Glutamatergic neuron (in vitro differentiated cells): ENCODE data around the gene SUSD4. TPM values are rescaled to one million over a fixed set of nuclear protein-coding genes. Genes with fewer than 3 reads are reported as not detected.

Source experiments
- DNase-seq: peaks from one replicate; pipeline ENCODE4 v3.0.0; 2022
- H3K27ac Mint-ChIP-seq: one replicate; pipeline ENCODE4 v1.8.0; 2020; ENCODE audit warnings: mild to moderate bottlenecking, mixed read lengths, inconsistent platforms; ENCODE audit not compliant: unreplicated experiment
- H3K27me3 Mint-ChIP-seq: one replicate; pipeline ENCODE4 v1.8.0; 2020; ENCODE audit warnings: mild to moderate bottlenecking, moderate library complexity, mixed read lengths, inconsistent platforms; ENCODE audit not compliant: unreplicated experiment
- H3K36me3 Mint-ChIP-seq: one replicate; pipeline ENCODE4 v1.8.0; 2020; ENCODE audit warnings: mild to moderate bottlenecking, mixed read lengths, inconsistent platforms; ENCODE audit not compliant: unreplicated experiment
- H3K4me1 Mint-ChIP-seq: one replicate; pipeline ENCODE4 v1.8.0; 2020; ENCODE audit warnings: mild to moderate bottlenecking, low read depth, mixed read lengths, inconsistent platforms; ENCODE audit not compliant: unreplicated experiment
- H3K4me3 Mint-ChIP-seq: one replicate; pipeline ENCODE4 v1.8.0; 2020; ENCODE audit warnings: mild to moderate bottlenecking, mixed read lengths, inconsistent platforms; ENCODE audit not compliant: unreplicated experiment
- H3K9me3 Mint-ChIP-seq: one replicate; pipeline ENCODE4 v1.8.0; 2020; ENCODE audit warnings: mild to moderate bottlenecking, moderate library complexity, mixed read lengths, inconsistent platforms; ENCODE audit not compliant: unreplicated experiment
- total RNA-seq: library from RNA; stranded (reverse); fragmentation: NEBNext Ultra II Directional; extraction: Animal tissue kit (Norgen Biotek cat#: 25700); gene quantifications from one replicate; pipeline ENCODE4 v1.2.1, GENCODE V29; 2021; ENCODE audit not compliant: unreplicated experiment
- TF ChIP-seq, protein P1 (sequence below): fragments of 200-600 bp; sonication (generic); IDR thresholded peaks from one replicate; pipeline ENCODE4 v1.5.0; 2021; ENCODE audit not compliant: partially characterized antibody, unreplicated experiment

SUSD4 gene
- total RNA-seq, 1 donor from 2014 or later: 0.47 TPM

DNA sequence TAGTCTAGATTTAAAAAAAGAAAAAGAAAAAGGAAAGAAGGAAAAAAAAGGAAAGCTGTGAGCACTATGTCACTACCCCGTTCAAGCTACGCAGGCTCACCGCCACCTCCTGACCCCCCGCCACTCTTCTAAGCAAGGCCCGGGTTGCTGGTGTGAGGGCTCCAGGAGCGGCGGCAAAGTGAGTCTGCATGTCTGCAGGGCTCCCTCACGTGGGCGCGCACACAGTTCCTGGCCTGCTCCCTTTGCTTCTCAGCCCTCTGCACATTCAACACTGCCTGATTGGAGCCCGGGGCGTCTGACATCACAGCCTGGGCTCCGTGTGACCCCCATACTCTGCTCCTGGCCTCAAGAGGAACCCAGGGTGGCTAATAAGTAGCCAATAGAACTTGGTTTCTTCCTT, 139.5 kb downstream of the SUSD4 start:
- Mint-ChIP-seq H3K9me3 (peaks cover 3% of the 10 kb centered on the region), H3K27ac (no peak overlapping the region), H3K36me3 (peaks cover 12% of the 10 kb centered on the region), H3K27me3 (peaks cover 12% of the 10 kb centered on the region), H3K4me3 (no peak overlapping the region), H3K4me1 (no peaks in the 10 kb centered on the region)
- no peak for DNase-seq
- TF ChIP-seq, protein P1, sequence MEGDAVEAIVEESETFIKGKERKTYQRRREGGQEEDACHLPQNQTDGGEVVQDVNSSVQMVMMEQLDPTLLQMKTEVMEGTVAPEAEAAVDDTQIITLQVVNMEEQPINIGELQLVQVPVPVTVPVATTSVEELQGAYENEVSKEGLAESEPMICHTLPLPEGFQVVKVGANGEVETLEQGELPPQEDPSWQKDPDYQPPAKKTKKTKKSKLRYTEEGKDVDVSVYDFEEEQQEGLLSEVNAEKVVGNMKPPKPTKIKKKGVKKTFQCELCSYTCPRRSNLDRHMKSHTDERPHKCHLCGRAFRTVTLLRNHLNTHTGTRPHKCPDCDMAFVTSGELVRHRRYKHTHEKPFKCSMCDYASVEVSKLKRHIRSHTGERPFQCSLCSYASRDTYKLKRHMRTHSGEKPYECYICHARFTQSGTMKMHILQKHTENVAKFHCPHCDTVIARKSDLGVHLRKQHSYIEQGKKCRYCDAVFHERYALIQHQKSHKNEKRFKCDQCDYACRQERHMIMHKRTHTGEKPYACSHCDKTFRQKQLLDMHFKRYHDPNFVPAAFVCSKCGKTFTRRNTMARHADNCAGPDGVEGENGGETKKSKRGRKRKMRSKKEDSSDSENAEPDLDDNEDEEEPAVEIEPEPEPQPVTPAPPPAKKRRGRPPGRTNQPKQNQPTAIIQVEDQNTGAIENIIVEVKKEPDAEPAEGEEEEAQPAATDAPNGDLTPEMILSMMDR: no peak

DNA sequence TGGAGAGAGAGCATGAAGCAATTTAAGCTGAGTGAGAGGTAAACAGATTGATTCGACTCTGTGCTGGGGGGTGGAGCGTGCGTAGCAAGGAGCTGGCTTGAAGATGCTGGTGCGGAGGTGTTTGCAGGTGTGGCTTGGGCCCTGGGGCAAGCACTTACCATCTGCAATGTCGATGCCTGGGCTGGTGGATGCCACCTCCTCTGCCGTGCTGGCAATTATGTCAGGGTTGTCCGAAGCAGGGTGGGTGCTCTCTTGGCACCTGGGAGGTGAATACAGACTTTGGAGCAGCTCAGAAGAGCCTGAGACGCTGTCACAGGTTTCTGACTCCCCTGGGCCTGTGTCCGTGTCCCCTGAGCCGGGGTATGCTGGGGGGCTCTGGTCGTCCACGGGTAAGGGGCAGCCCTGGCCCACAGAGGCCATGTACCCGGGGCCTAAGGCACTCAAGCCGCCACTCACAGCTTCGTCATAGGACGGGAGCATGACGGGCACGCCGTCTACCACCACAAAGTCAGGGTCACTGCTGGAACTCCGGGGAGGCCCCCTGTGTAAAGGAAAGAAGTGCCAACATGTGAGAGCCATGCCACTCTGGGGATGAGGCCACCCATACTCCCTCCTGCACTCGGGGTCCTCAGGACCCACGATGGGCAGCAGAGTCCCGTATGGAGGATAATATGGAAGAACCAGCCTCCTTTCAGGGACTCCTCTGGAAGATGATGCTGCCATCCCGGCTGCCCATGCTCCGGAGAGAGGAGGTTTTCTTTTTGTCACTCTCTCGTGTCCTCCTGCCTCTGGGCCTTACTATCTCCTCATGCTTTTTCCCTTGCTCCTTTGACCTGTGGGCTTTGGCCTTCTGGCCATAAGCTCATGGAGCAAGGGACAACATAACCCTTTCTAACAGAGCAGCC, 140.6 kb downstream of the SUSD4 start:
- no peak for DNase-seq
- Mint-ChIP-seq H3K4me1 (no peaks in the 10 kb centered on the region), H3K27me3 (peaks cover 11% of the 10 kb centered on the region), H3K36me3 (peaks cover 19% of the 10 kb centered on the region), H3K27ac (no peak overlapping the region), H3K9me3 (peaks cover 8% of the 10 kb centered on the region), H3K4me3 (no peak overlapping the region)
- TF ChIP-seq, protein P1: no peak

DNA sequence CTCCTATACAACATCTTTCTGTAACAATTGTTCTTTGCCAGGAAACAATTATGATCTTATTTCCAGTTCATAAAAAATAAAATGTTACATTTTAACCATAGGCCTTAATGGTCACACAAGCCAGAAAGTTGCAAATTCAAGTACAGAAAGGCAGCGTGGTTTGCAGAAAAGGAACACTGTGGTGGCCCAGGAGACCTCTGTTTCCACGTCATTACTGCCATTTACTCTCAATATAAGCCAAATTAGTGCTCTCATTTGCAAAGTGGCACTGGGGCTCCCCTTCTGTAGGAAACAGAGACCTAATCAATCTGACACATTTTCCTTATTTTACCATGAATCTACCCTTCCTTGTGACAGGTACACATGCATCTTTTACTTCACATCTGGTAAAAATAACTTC, 141.6 kb downstream of the SUSD4 start:
- H3K27me3 Mint-ChIP-seq: peaks cover 12% of the 10 kb centered on the region
- peaks cover 12% of the 10 kb centered on the region for H3K9me3 Mint-ChIP-seq
- H3K36me3 Mint-ChIP-seq: peaks cover 26% of the 10 kb centered on the region
- H3K27ac Mint-ChIP-seq: no peak overlapping the region
- H3K4me1 Mint-ChIP-seq: no peaks in the 10 kb centered on the region
- DNase-seq: no peak
- TF ChIP-seq, protein P1: no peak
- no peak overlapping the region for H3K4me3 Mint-ChIP-seq

DNA sequence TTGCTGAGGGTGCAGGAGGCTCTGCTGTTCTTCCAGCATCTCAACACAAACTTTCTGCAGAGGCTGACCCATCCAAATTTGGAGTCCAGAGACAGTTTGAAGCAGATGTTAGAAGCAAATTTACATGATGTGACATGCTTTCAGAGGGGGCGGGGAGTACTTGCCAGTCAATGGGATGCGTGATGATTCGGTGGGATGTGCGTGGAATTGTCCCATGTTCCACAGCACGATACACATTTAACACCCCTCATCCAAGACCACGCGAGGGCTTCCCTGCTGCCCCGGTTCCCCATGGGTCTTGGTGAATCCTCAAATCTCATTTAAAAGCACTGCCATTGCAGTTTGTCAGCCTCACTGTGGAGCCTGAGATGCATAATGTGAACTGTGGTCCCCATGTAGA, 142.3 kb downstream of the SUSD4 start:
- no peak overlapping the region for H3K27ac Mint-ChIP-seq
- no peak overlapping the region for H3K4me3 Mint-ChIP-seq
- no peaks in the 10 kb centered on the region for H3K4me1 Mint-ChIP-seq
- H3K36me3 Mint-ChIP-seq: peaks cover 26% of the 10 kb centered on the region
- TF ChIP-seq, protein P1: no peak
- H3K27me3 Mint-ChIP-seq: peaks cover 12% of the 10 kb centered on the region
- peaks cover 8% of the 10 kb centered on the region for H3K9me3 Mint-ChIP-seq
- no peak for DNase-seq
